NCI-H1105 treated with DMSO at 0.1 percent for 48 hours (cell line): Measurements from ENCODE around the gene SRSF3.

Experiments used
- DNase-seq: peaks from one replicate; lab custom pipeline; 2025; lab: John Stamatoyannopoulos, UW

SRSF3 gene

GRCh38 chr6:36623547-36624459 is 29.6 kb downstream of the SRSF3 start:
- DNase-seq: peak; percentile 78

GRCh38 chr6:36624461-36625157 is 30.4 kb downstream of the SRSF3 start:
- no peak for DNase-seq

DNA sequence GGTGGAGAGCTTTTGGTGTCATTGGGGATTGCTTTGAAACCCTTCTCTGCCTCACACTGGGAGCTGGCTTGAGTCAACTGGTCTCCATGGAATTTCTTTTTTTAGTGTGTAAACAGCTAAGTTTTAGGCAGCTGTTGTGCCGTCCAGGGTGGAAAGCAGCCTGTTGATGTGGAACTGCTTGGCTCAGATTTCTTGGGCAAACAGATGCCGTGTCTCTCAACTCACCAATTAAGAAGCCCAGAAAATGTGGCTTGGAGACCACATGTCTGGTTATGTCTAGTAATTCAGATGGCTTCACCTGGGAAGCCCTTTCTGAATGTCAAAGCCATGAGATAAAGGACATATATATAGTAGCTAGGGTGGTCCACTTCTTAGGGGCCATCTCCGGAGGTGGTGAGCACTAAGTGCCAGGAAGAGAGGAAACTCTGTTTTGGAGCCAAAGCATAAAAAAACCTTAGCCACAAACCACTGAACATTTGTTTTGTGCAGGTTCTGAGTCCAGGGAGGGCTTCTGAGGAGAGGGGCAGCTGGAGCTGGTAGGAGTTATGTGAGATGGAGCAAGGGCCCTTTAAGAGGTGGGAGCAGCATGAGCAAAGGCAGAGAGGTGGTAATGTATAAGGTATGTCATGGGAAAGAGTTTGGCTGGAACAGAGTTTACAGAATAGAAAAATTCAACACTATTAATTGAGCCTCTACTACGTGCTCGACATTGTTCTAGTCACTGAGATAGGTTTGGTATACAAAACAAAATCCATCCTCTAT is 31.2 kb downstream of the SRSF3 start:
- peak; percentile 75 for DNase-seq

DNA sequence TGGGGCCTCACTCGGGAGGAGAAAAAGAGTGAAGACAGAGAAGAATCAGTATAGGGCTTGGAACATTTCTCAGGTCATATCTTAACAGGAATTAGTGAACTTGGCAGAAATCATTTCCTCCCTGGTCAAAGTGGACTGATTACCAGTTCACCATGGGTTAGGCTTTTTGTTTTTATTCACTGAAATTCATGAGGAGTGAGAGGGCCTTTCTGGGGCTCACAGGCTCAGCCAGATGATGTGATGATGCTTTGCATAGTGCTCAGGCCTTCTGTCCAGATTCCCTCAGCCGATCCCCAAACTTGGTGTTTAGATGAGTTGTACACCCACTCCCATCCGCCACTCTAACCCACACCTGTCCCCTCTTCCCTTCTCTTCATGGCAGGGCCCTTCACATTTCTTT is 32.5 kb downstream of the SRSF3 start:
- DNase-seq: no peak

GRCh38 chr6:36627141-36627540 is 33.0 kb downstream of the SRSF3 start:
- DNase-seq: no peak

DNA sequence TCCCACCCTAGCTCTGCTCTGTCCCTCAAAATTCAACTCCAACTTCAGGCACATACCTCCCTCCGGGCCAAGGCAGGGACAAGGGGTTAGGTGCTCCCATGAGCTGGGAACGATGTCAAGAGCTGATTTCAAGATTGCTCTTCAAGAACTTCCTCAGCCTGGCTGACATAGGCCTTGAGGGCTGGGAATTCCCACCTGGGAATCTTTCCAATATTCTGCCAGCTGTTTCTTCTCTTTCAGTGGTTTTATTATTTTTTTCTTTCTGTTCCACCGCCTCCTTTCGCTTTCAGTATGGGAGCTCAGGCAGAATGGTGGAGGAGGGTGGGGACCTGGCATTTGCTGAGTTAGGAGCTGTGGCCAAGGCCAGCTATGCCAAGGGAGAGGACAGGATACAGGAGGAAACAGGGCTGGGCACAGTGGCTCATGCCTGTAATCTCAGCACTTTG is 33.7 kb downstream of the SRSF3 start:
- peak; percentile 32 for DNase-seq

- no peak for DNase-seq
Observed at GRCh38 chr6:36629784-36630183, 35.6 kb downstream of the SRSF3 start.

- no peak for DNase-seq
Observed at GRCh38 chr6:36631326-36632011, 37.3 kb downstream of the SRSF3 start.

DNA sequence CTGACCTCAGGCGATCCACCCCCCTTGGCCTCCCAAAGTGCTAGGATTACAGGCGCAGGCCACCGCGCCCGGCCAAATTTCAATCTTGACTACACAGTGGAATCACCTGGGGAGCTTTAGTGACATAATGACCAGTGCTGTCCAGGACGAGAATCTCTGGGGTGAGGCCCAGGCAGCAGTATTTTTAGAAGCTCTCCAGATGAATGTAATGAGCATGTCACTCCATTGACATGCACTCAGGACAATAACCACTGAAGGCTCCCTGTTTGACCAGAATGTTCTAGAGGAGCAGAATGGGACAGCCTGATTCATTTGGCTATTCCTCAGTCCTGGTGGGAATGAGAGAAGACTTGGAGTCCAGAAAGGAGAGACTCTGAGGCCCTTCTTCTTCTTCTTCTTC is 39.2 kb downstream of the SRSF3 start:
- DNase-seq: no peak

DNA sequence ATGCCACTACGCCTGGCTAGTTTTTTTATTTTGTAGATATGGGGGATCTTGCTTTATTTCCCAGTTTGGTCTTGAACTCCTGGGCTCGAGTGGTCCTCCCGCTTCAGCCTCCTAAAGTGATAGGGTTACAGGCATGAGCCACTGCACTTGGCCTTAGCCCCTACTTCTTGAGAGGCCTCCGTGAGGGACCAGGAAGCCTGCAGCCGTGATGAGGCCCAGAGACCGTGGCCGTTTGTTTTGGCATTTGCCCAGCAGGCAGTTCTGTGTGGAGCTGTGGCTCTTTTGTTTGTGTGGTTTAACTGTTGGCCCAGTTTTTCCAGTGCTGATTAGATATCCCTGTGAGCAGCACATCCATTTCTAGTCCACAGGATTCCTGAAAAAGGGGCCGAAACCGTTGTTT is 39.8 kb downstream of the SRSF3 start:
- peak; percentile 48 for DNase-seq

GRCh38 chr6:36634317-36635108 is 40.4 kb downstream of the SRSF3 start:
- DNase-seq: no peak

GRCh38 chr6:36636283-36636682 is 42.1 kb downstream of the SRSF3 start:
- no peak for DNase-seq

- no peak for DNase-seq
Observed at GRCh38 chr6:36636687-36637418, 42.7 kb downstream of the SRSF3 start.

DNA sequence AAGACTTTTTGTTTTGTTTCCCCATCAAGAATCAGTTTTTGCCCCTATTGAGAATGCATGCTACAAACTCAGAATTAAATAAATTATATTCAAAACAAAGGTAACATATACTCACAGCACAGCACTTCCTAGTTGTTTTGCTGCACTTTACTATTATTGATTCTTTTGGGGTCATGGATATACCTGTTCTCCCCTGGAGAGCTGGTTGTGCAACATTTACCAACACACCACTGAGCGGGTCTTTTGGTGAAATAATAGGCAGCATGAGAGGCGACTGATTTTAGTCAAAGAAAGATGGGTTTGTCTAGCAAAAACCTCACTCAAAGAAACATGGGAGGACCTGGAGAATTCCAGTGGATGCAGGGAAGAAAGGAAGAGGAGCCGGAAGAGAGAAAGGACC is 44.4 kb downstream of the SRSF3 start:
- DNase-seq: no peak

DNA sequence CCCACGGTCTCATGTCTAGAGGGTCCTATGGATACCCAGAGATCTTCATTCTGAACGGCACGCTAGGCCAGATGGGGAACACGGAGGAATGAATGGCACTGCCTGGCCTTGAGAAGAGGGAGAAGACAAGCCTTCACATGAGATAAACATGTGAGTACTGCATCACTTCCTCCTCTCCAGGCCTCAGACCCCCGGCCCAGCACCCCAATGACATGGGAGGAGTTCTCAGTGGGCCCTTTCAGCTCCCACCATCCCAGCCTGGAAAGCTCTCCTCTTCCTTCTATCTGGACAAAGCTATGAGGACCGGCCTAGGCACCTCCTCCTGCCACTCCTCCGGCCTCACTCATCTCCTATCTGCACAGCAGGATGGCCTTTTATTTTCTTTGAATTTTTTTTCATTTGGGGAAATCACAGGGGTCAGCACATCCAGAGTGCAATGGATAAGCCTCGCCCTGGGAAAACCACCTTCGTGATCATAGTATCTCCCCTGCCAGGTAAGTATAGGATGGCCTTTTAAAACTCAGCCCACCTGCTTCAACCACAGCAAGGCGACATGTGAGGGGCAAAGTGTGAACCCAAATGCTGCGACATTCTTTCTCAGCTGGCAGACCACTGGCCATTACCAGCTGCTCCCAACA is 45.1 kb downstream of the SRSF3 start:
- DNase-seq: no peak

- DNase-seq: no peak
Observed at GRCh38 chr6:36641543-36641942, 47.4 kb downstream of the SRSF3 start.

DNA sequence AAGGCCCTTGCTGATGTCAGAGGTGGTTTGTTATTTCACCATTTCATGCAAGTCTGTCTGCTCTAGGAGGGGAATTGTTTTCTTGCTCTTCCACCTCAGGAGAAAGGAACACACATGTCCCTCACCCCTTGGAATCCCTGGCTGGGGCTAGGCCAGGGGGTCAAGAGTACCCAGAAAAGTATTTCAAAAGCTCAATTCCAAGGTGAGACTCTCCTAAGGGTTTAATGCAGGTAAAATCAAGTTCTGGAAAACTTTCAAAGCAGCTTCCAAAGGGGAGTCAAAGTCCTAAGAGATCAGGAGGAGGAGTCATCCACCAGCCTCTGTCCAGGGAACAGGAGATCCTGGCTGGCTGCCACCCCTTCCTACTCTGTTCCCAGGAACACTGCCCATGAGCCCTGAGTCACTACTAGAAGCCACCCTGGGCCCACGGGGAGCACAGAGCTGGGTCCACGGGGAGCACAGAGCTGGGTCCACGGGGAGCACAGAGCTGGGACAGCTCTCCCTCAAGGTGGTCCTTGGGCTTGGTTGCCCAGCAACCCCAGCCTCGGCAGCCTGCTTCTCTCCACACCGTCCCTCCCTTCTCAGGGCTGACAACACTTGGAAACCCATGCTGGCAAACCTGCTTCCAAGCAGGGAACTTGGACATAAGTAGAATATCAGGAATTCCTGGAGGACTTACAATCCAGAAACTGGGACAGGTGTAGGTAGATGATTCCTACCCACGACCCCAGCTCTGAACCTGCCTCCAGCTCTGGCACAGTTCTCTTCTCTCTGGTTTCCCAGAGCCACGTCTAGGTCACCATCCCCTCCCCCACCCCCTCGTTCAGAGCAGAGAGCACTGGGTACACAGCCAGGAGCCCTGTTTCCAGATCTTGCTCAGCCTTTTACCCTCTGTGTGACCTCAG is 49.0 kb downstream of the SRSF3 start:
- no peak for DNase-seq

DNA sequence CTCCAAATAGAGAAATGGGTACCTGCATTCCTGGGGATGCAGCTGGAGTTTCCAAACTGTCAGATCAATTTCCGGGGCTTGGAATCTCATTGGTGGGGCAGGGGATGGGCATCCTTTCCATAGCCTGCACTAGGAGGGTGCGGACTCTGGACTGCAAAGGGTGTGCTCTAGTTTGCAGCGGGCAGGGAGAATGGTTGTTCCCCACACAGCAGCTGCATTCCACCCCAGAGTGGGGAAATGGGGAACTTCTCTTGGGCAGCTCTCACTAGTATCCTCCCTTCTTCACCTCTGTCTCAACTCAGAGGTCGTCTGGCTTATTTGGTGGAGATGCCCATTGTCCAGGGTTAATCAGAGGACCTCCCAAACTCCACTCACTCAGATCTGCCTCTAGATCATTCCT is 49.8 kb downstream of the SRSF3 start:
- no peak for DNase-seq

DNA sequence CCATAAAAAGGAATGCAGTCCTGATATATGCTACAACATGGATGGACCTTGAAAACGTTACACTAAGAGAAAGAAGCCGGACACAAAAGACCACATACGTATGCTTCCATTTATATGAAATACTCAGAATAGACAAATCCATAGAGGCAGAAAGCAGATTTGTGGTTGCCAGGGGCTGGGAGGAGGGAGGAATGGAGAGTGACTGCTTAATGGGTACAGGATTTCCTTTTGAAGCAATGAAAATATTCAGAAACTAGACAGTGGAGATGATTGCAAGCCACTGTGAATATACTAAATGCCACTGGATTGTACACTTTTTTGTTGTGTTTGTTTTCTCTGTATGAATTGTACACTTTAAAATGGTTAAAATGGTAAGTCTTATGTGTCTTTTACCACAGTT is 54.9 kb downstream of the SRSF3 start:
- no peak for DNase-seq
